ENCODE results near the gene SKAP2.

Gene SKAP2

GRCh38 chr7:26779978-26780595 lies 84.3 kb downstream of the SKAP2 start:
- H3K4me3 Mint-ChIP-seq: no peak overlapping the region
- H3K36me3 Mint-ChIP-seq (ENCODE audit: low read depth): no peaks in the 10 kb centered on the region
- no peak overlapping the region for H3K27ac Mint-ChIP-seq
- no peak for DNase-seq (ENCODE audit: low spot score)
- no peaks in the 10 kb centered on the region for H3K27me3 Mint-ChIP-seq (ENCODE audit: low read depth)
- no peaks in the 10 kb centered on the region for H3K4me1 Mint-ChIP-seq (ENCODE audit: low read depth)
- no peaks in the 10 kb centered on the region for H3K9me3 Mint-ChIP-seq

GRCh38 chr7:26777385-26777784 lies 87.0 kb downstream of the SKAP2 start:
- Mint-ChIP-seq H3K27ac (no peak overlapping the region), H3K36me3 (ENCODE audit: low read depth) (no peaks in the 10 kb centered on the region), H3K27me3 (ENCODE audit: low read depth) (no peaks in the 10 kb centered on the region)

GRCh38 chr7:26760501-26760900 lies 103.9 kb downstream of the SKAP2 start:
- H3K36me3 Mint-ChIP-seq (ENCODE audit: low read depth): no peaks in the 10 kb centered on the region
- H3K4me3 Mint-ChIP-seq: no peak overlapping the region
- no peaks in the 10 kb centered on the region for H3K27me3 Mint-ChIP-seq (ENCODE audit: low read depth)
- no peak for DNase-seq (ENCODE audit: low spot score)
- H3K4me1 Mint-ChIP-seq (ENCODE audit: low read depth): no peaks in the 10 kb centered on the region
- no peak overlapping the region for H3K27ac Mint-ChIP-seq
- H3K9me3 Mint-ChIP-seq: no peaks in the 10 kb centered on the region

More at GRCh38 chr7:26777385-26777784, 87.0 kb downstream of the SKAP2 start:
- no peak for DNase-seq (ENCODE audit: low spot score)
- no peaks in the 10 kb centered on the region for H3K4me1 Mint-ChIP-seq (ENCODE audit: low read depth)
- H3K4me3 Mint-ChIP-seq: no peak overlapping the region
- no peaks in the 10 kb centered on the region for H3K9me3 Mint-ChIP-seq

- Mint-ChIP-seq H3K36me3 (ENCODE audit: low read depth) (no peaks in the 10 kb centered on the region), H3K4me3 (no peak overlapping the region), H3K9me3 (no peaks in the 10 kb centered on the region), H3K27ac (no peak overlapping the region), H3K27me3 (ENCODE audit: low read depth) (no peaks in the 10 kb centered on the region), H3K4me1 (ENCODE audit: low read depth) (no peaks in the 10 kb centered on the region)
- no peak for DNase-seq (ENCODE audit: low spot score)
Measured at GRCh38 chr7:26759108-26759507, 105.3 kb downstream of the SKAP2 start.

GRCh38 chr7:26743205-26743604 lies 121.2 kb downstream of the SKAP2 start:
- Mint-ChIP-seq H3K27ac (no peak overlapping the region), H3K9me3 (no peaks in the 10 kb centered on the region), H3K36me3 (ENCODE audit: low read depth) (no peaks in the 10 kb centered on the region), H3K4me1 (ENCODE audit: low read depth) (no peaks in the 10 kb centered on the region), H3K4me3 (no peak overlapping the region), H3K27me3 (ENCODE audit: low read depth) (peaks cover 11% of the 10 kb centered on the region)
- DNase-seq (ENCODE audit: low spot score): no peak

DNA sequence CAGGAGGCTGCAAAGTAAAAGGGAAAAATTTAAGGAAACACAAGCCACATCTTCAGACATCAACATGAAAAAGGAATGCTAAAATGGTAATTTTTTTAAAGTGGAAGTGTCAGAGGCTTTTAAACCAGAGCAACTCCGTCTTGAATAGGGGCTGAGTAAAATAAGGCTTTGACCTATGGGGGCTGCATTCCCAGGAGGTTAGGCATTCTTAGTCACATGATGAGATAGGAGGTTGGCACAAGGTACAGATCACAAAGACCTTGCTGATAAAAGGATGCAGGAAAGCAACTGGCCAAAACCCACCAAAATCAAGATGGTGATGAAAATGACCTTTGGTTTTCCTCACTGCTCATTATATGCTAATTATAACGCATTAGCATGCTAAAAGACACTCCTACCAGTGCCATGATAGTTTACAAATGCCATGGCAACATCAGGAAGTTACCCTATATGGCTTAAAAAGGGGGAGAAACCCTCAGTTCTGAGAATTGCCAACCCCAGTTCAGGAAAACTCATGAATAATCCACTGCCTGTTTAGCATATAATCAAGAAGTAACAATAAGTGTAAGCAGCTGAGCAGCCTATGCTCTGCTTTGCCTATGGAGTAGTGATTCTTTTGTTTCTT lies 128.3 kb downstream of the SKAP2 start:
- Mint-ChIP-seq H3K9me3 (no peaks in the 10 kb centered on the region), H3K27ac (no peak overlapping the region), H3K27me3 (ENCODE audit: low read depth) (peaks cover 3% of the 10 kb centered on the region), H3K4me3 (no peak overlapping the region), H3K36me3 (ENCODE audit: low read depth) (no peaks in the 10 kb centered on the region), H3K4me1 (ENCODE audit: low read depth) (no peaks in the 10 kb centered on the region)
- DNase-seq (ENCODE audit: low spot score): no peak

- Mint-ChIP-seq H3K4me3 (no peak overlapping the region), H3K4me1 (ENCODE audit: low read depth) (no peaks in the 10 kb centered on the region), H3K36me3 (ENCODE audit: low read depth) (no peaks in the 10 kb centered on the region), H3K27ac (no peak overlapping the region), H3K9me3 (no peaks in the 10 kb centered on the region), H3K27me3 (ENCODE audit: low read depth) (peaks cover 19% of the 10 kb centered on the region)
- DNase-seq (ENCODE audit: low spot score): no peak
Measured at GRCh38 chr7:26729150-26729775, 135.1 kb downstream of the SKAP2 start.

DNA sequence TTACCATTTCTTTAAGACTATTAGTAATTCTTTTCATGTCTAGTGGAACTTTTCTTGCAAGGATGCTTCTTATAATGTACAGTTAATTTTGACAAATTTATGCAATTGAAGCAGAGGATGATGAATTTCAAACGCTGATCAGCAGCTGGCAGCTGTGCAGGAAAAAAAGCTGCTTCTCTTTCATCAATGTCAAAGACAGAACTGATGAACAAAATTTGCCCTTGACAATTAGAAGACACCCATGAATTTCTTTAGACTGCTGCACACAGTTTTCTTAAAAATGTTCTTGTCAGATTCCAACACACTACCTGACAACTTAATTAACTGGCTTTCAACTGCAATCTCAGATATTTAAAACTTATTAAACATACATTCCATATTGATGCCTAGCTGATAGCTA lies 138.3 kb downstream of the SKAP2 start:
- DNase-seq (ENCODE audit: low spot score): no peak
- no peaks in the 10 kb centered on the region for H3K36me3 Mint-ChIP-seq (ENCODE audit: low read depth)
- H3K27ac Mint-ChIP-seq: no peak overlapping the region
- H3K9me3 Mint-ChIP-seq: no peaks in the 10 kb centered on the region
- H3K4me1 Mint-ChIP-seq (ENCODE audit: low read depth): no peaks in the 10 kb centered on the region
- H3K4me3 Mint-ChIP-seq: no peak overlapping the region
- H3K27me3 Mint-ChIP-seq (ENCODE audit: low read depth): peaks cover 23% of the 10 kb centered on the region

GRCh38 chr7:26724795-26725194 lies 139.6 kb downstream of the SKAP2 start:
- Mint-ChIP-seq H3K4me1 (ENCODE audit: low read depth) (no peaks in the 10 kb centered on the region), H3K36me3 (ENCODE audit: low read depth) (no peaks in the 10 kb centered on the region), H3K27ac (no peak overlapping the region), H3K4me3 (no peak overlapping the region), H3K9me3 (no peaks in the 10 kb centered on the region), H3K27me3 (ENCODE audit: low read depth) (peaks cover 19% of the 10 kb centered on the region)
- no peak for DNase-seq (ENCODE audit: low spot score)

- H3K4me3 Mint-ChIP-seq: no peak overlapping the region
- no peak overlapping the region for H3K27ac Mint-ChIP-seq
- H3K36me3 Mint-ChIP-seq (ENCODE audit: low read depth): no peaks in the 10 kb centered on the region
- peaks cover 13% of the 10 kb centered on the region for H3K27me3 Mint-ChIP-seq (ENCODE audit: low read depth)
- no peaks in the 10 kb centered on the region for H3K9me3 Mint-ChIP-seq
- no peaks in the 10 kb centered on the region for H3K4me1 Mint-ChIP-seq (ENCODE audit: low read depth)
- DNase-seq (ENCODE audit: low spot score): no peak
Measured at GRCh38 chr7:26723129-26723528, 141.3 kb downstream of the SKAP2 start.

- no peaks in the 10 kb centered on the region for H3K9me3 Mint-ChIP-seq
- H3K27ac Mint-ChIP-seq: no peak overlapping the region
- no peak overlapping the region for H3K4me3 Mint-ChIP-seq
- H3K27me3 Mint-ChIP-seq (ENCODE audit: low read depth): peaks cover 9% of the 10 kb centered on the region
- no peaks in the 10 kb centered on the region for H3K36me3 Mint-ChIP-seq (ENCODE audit: low read depth)
- no peak for DNase-seq (ENCODE audit: low spot score)
- H3K4me1 Mint-ChIP-seq (ENCODE audit: low read depth): no peaks in the 10 kb centered on the region
Measured at GRCh38 chr7:26721450-26721849, 142.9 kb downstream of the SKAP2 start.

DNA sequence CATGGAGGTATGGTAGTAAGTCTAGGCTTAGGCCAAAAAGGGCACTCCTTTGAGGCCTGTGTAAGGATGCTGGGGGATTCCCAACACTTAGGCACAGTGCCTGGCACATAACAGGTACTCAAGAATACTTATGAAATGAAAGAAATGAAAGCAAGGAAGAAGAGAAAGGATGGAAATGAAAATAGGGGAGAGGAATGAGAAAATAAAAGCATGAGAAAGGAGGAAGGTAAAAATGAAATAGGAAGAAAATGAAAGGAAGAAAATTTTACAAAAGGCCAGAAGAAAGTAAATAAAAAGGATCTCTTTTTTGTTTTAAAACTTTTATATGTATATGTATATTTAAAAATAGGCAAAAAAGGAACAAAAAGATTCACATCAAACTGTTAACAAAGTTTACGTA lies 146.3 kb downstream of the SKAP2 start:
- H3K4me3 Mint-ChIP-seq: no peak overlapping the region

GRCh38 chr7:26714438-26714837 lies 150.0 kb downstream of the SKAP2 start:
- DNase-seq (ENCODE audit: low spot score): no peak
- Mint-ChIP-seq H3K27me3 (ENCODE audit: low read depth) (peaks cover 5% of the 10 kb centered on the region), H3K9me3 (no peaks in the 10 kb centered on the region), H3K4me3 (no peak overlapping the region), H3K36me3 (ENCODE audit: low read depth) (no peaks in the 10 kb centered on the region), H3K27ac (no peak overlapping the region), H3K4me1 (ENCODE audit: low read depth) (no peaks in the 10 kb centered on the region)

More for the DNA sequence above, 146.3 kb downstream of the SKAP2 start:
- Mint-ChIP-seq H3K27ac (no peak overlapping the region), H3K9me3 (no peaks in the 10 kb centered on the region), H3K4me1 (ENCODE audit: low read depth) (no peaks in the 10 kb centered on the region), H3K27me3 (ENCODE audit: low read depth) (peaks cover 10% of the 10 kb centered on the region), H3K36me3 (ENCODE audit: low read depth) (no peaks in the 10 kb centered on the region)
- DNase-seq (ENCODE audit: low spot score): no peak

GRCh38 chr7:26714006-26714405 lies 150.4 kb downstream of the SKAP2 start:
- Mint-ChIP-seq H3K4me3 (no peak overlapping the region), H3K27ac (no peak overlapping the region), H3K36me3 (ENCODE audit: low read depth) (no peaks in the 10 kb centered on the region), H3K27me3 (ENCODE audit: low read depth) (peaks cover 5% of the 10 kb centered on the region), H3K4me1 (ENCODE audit: low read depth) (no peaks in the 10 kb centered on the region), H3K9me3 (no peaks in the 10 kb centered on the region)
- DNase-seq (ENCODE audit: low spot score): no peak

Data from T-helper 2 cell treated with Interferon-gamma antibody and Interleukin-4, amounts not matched to agents 5 μg/mL and 100 μg/mL, for 36 hours (primary cell).